Progenitor cell of endocrine pancreas (in vitro differentiated cells): ENCODE measurements around the gene CTRL. TPM values are rescaled to one million over a fixed set of nuclear protein-coding genes. Genes with fewer than 3 reads are reported as not detected.
A peak's percentile ranks its signal among the peaks of the same experiment; 100 is the strongest.
"Not testable (repeated sequence)": the region's sequence is repeated elsewhere in the genome, so short reads cannot be mapped to it uniquely, and the experiment has no call there.

ENCODE experiments used
- DNase-seq: peaks from one replicate; pipeline ENCODE4 v3.0.0; 2021; ENCODE audit warnings: low spot score; ENCODE audit not compliant: unreplicated experiment
- H3K27ac Mint-ChIP-seq: 2 replicates; pipeline ENCODE4 v1.8.0; 2021; ENCODE audit warnings: mild to moderate bottlenecking, moderate library complexity, mixed read lengths
- H3K27me3 Mint-ChIP-seq: 2 replicates; pipeline ENCODE4 v1.8.0; 2021; ENCODE audit warnings: mixed read lengths
- H3K36me3 Mint-ChIP-seq: 2 replicates; pipeline ENCODE4 v1.8.0; 2022; ENCODE audit warnings: mixed read lengths; ENCODE audit not compliant: insufficient read depth
- H3K4me1 Mint-ChIP-seq: 2 replicates; pipeline ENCODE4 v1.8.0; 2021; ENCODE audit warnings: low read depth, mixed read lengths
- H3K4me3 Mint-ChIP-seq: 2 replicates; pipeline ENCODE4 v1.8.0; 2021; ENCODE audit warnings: low read depth, mild to moderate bottlenecking, moderate library complexity, mixed read lengths
- H3K9me3 Mint-ChIP-seq: 2 replicates; pipeline ENCODE4 v1.8.0; 2021; ENCODE audit warnings: low read depth, mixed read lengths
- CTCF ChIP-seq: fragments of 200-600 bp; sonication (generic); IDR thresholded peaks from one replicate; pipeline ENCODE4 v1.5.0; 2021; ENCODE audit warnings: antibody characterized with exemption, mild to moderate bottlenecking; ENCODE audit not compliant: unreplicated experiment
- total RNA-seq: library from RNA; stranded (reverse); gene quantifications from 2 replicates; pipeline ENCODE4 v1.2.1, GENCODE V29; 2021

CTRL gene
- total RNA-seq, 1 donor from 2014 or later: 0.57 TPM

GRCh38 chr16:67922221-67922620 lies 9.4 kb downstream of the CTRL start:
- peaks cover 3% of the 10 kb centered on the region for H3K36me3 Mint-ChIP-seq
- no peak for TF ChIP-seq CTCF
- no peak for DNase-seq
- no peaks in the 10 kb centered on the region for H3K9me3 Mint-ChIP-seq
- H3K27me3 Mint-ChIP-seq: no peaks in the 10 kb centered on the region
- H3K4me1 Mint-ChIP-seq: no peaks in the 10 kb centered on the region
- no peak overlapping the region for H3K4me3 Mint-ChIP-seq
- no peak overlapping the region for H3K27ac Mint-ChIP-seq

- no peak for DNase-seq
- Mint-ChIP-seq H3K36me3 (peaks cover 3% of the 10 kb centered on the region), H3K27ac (peak overlapping the region; percentile 71), H3K9me3 (no peaks in the 10 kb centered on the region), H3K4me3 (no peak overlapping the region), H3K27me3 (no peaks in the 10 kb centered on the region), H3K4me1 (peaks cover 3% of the 10 kb centered on the region)
- no peak for TF ChIP-seq CTCF
Observed at GRCh38 chr16:67919622-67920221, 11.9 kb downstream of the CTRL start.

- DNase-seq: no peak
- TF ChIP-seq CTCF: no peak
- no peak overlapping the region for H3K4me3 Mint-ChIP-seq
- peak overlapping the region; percentile 72 for H3K27ac Mint-ChIP-seq
- H3K27me3 Mint-ChIP-seq: no peaks in the 10 kb centered on the region
- no peaks in the 10 kb centered on the region for H3K9me3 Mint-ChIP-seq
- peaks cover 3% of the 10 kb centered on the region for H3K36me3 Mint-ChIP-seq
- peaks cover 6% of the 10 kb centered on the region for H3K4me1 Mint-ChIP-seq
Observed at GRCh38 chr16:67917852-67918236, 13.8 kb downstream of the CTRL start.

GRCh38 chr16:67917140-67917851 lies 14.4 kb downstream of the CTRL start:
- no peak for DNase-seq
- TF ChIP-seq CTCF: no peak
- Mint-ChIP-seq H3K27me3 (no peaks in the 10 kb centered on the region), H3K36me3 (peaks cover 3% of the 10 kb centered on the region), H3K4me1 (peaks cover 6% of the 10 kb centered on the region), H3K27ac (peak overlapping the region; percentile 72), H3K4me3 (no peak overlapping the region), H3K9me3 (no peaks in the 10 kb centered on the region)

- DNase-seq: no peak
- Mint-ChIP-seq H3K4me1 (peaks cover 6% of the 10 kb centered on the region), H3K9me3 (no peaks in the 10 kb centered on the region), H3K36me3 (peaks cover 3% of the 10 kb centered on the region), H3K27ac (peak overlapping the region; percentile 20), H3K27me3 (no peaks in the 10 kb centered on the region), H3K4me3 (no peak overlapping the region)
- no peak for TF ChIP-seq CTCF
Observed at GRCh38 chr16:67915831-67916723, 15.6 kb downstream of the CTRL start.

GRCh38 chr16:67915496-67915769 lies 16.2 kb downstream of the CTRL start:
- not testable (repeated sequence) for H3K27ac Mint-ChIP-seq, H3K36me3 Mint-ChIP-seq, DNase-seq, H3K27me3 Mint-ChIP-seq, H3K4me3 Mint-ChIP-seq, H3K4me1 Mint-ChIP-seq, H3K9me3 Mint-ChIP-seq
